Kasumi-1 (cell line): ENCODE measurements around the gene BACH1.
"Not testable (repeated sequence)": the region's sequence is repeated elsewhere in the genome, so short reads cannot be mapped to it uniquely, and the experiment has no call there.

Experiments
- DNase-seq, 2 experiments: peaks; one replicate each; lab custom pipeline; 2025; lab: John Stamatoyannopoulos, UW

BACH1 gene

DNA sequence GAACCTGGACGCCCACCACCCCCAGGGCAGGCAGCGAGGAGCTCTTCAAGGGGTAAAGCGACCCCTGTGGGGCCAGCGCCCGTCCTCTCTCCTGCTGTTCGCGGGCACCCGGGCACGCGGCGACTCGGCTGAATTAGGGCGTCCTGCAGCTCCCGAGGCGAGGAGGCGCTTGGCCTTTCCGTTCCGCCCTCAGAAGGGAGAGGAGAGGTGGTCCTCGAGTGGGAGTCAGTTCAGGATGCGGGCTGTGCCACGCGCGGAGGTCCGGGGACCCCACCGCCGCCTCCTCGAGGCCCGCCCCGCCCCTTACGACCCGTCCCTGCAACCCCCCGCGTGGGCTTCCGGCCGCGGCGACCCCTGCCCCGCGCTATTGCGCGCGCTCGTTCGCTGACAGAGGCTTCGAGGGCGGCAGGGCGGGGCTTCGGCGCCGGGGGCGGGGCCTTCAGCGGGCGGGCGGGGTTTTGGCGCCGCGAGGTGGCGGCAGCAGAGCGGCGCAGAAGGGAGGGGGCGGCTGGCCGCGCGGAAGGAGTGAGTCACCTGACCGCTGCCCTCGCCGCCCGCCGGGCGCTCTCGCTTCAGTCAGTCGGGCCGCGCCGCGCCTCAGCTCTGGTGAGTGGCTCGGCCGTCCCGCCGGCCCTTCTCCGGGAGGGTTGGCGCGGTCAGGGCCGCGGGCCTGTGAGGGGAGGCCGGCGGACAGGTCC, at the start of gene BACH1:
Gene BACH1 (plus strand): TSS at position 575 of the 698 bp plus-strand sequence. CDS start 22,359 bp downstream, outside the sequence.
- DNase-seq: peak; percentile 82 to 86

DNA sequence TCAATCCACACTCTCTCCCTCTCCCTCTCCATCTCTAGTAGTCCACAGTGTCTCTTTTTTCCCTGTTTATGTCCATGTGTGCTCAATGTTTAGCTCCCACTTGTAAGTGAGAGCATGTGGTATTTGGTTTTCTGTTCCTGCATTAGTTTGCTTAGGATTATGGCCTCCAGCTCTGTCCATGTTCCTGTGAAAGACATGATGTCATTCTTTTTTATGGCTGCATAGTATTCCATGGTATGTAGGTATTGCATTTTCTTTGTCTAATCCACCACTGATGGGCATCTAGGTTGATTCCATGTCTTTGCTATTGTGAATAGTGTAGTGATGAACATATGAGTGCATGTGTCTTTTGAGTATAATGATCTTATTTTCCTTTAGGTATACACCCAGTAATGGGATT, 49.4 kb upstream of the BACH1 start:
- DNase-seq: not testable (repeated sequence)

DNA sequence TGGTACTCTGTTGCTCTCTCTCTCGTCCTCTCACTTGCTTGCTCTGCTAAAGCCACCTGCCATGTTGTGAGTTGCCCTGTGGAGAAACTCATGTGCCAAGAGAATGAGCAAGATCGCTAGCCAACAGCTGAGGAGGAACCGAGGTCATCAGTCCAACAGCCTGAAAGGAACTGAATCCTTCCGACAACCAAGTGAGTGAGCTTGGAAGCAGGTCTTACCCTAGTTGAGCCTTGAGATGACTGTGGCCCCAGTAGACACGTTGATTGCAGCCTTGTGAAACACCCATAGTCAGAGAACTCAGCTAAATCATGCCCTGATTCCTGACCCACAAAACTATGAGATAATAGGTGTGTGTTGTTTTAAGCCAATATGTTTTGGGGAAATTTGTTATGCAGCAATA, 48.1 kb upstream of the BACH1 start:
- no peak for DNase-seq

DNA sequence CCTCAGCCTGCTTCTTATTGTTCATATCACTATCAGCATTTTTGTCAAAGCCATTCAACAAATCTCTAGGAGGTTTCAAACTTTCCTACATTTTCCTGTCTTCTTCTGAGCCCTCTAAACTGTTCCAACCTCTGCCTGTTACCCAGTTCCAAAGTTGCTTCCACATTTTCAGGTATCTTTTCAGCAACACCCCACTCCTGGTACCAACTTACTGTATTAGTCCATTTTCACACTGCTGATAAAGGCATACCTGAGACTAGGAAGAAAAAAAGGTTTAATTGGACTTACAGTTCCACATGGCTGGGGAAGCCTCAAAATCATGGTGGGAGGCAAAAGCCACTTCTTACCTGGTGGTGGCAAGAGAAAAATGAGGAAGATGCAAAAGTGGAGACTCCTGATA, 44.9 kb upstream of the BACH1 start:
- not testable (repeated sequence) for DNase-seq

DNA sequence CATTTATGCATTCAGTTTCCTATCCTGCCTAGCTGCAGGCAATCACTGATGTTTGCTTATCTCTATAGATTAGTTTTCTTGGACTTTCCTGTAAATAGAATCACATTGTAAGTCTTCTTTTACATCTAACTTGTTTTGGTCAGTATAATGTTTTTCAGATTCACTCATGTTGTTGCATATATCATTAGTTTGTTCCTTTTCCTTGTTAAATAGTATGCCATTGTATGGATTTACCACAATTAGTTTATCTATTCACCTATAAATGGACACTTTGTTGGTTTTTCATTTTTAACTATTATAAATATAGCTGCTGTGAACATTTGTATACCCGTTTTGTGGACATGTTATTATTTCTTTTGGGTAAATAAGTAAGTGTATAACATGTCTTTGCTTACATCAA, 44.2 kb upstream of the BACH1 start:
- DNase-seq: no peak

DNA sequence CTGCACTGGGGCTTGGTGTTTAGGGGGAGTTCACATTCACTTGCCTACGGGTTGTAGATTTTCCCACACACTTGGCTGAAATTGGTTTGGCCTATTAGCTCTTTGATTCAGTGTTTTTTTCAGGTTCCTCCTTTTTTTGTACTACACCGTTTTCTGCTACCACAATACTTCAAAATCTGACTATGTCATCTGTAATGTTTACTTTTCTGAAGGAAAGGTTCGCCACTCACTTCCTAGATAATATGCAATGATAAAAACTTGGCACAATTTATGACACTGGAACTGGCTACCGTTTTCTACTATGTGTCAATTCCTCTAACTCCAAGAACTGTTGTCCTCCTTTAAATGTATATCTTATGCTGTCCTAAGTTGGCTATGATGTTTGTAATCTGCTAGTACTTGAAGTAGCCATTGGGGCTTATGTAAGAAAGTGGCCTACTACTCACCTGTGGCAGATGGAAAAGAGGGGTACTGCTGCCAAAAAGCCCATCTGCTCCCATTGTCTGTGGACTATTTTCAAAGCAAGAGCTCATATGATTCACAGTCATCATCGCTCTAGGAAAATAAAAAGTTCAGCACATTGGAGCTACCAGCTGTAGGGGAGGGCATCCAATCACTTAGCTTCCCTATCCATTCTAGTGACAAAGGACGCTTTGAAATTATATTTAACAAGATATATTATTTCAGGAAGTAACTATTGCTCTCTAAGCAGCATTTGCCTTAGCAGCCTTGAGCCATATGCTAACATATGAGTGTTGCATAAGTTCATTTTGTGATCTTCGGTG, 42.4 kb upstream of the BACH1 start:
- DNase-seq: no peak

DNA sequence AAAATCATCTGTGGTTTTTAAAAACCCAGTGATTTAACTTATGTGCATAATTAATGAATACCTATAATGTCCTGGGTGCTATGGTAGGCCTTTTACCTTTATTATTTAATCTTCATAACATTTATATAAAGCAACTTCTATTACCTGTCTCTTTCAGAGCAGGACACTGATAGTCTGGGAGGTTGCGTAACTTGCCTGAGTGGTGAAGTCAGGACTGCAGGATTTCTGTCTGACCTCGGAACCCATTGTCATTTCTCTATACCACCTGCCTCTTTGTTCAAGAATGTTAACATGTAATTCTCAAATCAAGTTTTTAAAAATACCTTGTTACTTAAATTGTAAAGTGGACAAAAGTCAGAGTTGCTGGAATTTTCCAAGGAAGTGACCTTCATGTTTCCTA, 41.0 kb upstream of the BACH1 start:
- no peak for DNase-seq

DNA sequence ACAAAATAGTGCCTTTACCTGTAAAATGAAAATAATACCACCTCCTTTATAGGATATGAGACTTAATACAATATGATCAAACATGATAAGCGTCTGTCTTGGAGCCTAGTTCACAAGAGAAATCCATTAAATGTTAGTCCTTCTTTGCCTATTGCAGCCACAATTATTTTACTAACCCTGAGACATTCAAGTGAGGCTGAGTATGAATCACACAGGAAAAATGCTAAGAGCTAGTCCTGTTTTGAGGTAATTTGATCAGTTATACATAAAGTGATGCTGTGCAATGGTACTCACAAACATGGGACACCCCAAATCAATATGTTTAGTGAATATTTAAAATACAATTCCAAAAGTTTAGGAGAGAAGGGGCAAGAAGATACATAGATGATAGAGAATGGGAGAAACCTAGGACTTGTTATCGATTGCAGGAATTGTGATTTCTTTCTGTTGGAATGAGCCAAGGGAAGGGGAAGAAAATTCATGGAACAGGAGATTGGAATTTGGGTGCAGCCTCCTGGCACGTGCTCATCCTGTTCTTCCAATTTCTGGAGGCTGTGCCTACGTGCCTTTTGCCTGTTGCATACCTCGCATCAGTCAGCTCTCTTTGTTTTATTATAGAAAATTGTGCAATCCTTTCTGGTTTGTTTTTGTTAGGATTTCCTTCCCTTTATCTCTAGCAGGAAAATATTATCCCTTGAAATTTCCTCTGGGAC, 39.9 kb upstream of the BACH1 start:
- no peak for DNase-seq

DNA sequence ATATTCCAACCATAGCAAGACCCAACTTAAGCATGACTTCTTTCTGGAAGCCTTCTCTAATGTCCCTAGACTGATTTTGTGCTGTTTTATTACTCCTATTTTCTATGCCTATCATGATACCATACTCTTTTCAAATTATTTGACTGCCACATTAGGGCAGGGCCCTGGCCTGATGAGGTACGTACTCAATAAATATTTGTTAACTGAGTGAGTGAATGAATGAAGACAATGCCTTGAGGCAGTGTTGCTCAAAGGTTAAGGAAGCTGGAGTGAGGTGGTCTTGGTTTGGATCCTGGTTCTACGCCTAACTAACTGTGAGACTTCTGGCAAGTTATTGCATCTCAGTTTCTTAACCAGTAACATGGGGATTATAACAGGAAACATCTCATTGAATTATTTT, 38.3 kb upstream of the BACH1 start:
- no peak for DNase-seq

DNA sequence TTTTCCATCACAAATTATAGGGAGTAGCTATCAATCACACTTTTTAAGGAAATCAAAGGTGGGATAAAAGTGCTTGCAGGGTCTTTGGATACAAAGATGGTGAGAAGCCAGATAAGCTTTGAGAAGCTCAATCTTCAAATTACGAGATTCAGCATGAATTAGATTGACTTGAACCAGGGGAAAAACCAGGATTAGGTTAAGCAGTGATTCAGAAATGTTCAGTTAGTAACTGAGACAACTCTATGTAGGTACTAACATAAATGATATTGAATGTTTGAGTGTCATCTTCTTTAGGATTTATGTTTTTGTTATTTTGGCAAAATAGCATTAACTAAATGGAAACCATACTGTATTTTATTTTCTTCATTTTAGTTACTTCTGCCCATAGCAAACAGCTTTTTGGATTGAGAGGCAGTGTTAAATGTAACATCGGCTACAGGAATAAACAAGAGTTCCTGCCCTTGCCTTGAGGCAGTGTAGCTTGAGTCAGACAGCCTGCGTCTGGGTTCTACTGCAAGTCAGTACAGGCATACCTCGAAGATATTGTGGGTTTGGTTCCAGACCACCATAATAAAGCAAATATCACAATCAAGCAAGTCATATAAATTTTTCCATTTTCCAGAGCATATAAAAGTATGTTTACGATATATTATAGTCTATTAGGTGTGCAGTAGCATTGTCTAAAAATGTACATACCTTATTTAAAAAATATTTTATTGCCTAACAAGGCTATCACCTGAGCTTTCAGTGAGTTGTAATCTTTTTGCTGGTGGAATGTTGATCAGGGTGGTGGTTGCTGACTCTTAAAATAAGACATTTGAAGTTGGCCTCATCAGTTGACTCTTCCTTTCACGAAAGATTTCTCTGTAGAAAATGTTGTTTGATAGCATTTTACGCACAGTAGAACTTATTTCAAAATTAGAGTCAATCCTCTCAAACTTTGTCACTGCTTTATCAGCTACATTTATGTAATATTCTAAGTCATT, 36.9 kb upstream of the BACH1 start:
- DNase-seq: no peak

DNA sequence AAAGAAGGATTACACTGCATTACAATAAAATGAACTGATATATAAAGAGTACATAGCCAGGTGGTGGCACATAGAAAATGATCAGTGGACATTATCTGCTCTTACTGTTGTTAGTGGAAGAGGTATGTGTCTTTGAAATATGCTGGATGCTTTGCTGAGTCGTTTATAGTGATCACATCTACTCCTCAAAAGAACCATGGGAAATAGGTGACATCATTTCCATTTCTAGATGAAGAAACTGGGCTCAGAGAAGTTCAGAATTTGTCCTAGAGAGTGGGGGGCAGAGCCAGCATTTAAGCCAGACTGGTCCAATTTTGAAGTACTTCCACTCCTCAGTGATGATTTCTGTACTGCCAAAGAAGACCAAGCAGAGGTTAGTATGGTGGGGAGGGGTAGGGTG, 34.0 kb upstream of the BACH1 start:
- DNase-seq: no peak

DNA sequence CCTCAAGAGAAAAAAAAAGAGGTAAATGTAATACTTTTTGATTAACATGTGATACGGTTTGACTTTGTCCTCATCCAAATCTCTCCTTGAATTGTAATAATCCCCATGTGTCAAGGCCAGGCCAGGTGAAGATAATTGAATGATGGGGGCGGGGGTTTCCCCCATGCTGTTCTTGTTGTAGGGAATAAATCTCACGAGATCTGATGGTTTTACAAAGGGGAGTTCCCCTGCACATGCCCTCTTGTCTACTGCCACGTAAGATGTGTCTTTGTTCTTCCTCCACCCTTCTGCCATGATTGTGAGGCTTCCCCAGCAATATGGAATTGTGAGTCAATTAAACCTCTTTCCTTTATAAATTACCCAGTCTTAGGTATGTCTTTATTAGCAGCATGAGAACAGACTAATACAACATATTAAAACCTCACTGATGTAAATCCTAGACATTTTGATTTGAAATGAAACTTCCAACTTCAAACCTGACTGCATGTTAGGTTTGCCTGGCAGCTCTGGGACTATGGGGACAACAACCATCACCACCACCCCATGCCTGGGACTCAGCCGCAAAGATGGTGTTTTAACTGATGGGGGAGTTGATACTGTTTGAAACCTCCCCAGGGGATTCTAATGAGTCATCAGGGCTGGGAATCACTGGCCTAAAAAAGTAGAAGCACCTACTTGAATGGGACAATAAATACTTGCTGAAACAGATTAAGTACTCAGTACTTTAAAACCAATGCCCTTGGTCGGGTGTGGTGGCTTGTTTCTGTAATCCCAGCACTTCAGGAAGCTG, 32.8 kb upstream of the BACH1 start:
- DNase-seq: no peak

DNA sequence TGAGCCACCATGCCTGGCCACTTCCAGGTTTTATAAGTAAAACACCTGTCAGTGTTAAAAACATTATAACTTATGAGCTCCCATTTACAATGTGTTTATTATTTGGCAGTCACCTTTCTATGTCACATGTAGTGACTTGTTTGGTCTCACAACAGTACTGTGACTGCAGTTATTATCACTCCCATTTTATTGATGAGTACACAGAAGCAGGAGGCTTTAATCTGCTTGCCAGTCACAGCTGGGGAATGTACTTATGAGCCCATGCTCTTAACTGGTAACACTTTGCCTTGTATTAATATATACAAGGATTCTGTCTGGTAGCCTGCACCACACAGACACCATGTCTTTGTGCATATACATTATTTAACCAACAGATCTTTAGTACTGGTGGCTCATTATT, 31.1 kb upstream of the BACH1 start:
- no peak for DNase-seq

DNA sequence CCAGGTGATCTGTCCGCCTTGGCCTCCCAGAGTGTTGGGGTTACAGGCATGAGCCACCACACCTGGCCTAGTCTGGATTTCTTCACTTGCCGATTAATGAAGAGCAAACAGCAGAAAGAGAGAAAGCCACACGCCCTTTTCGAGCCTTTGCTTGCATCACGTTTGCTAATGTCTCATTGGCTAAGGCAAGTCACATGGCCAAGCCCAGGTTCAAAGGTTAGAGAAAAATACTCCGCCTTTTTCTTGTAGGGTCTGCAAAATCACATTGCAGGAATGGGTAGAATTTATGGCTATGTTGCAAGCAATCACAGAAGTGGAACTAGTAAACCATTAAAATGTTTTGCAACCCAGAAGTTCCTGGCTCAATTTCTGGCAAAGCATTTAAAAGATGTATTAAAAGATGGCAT, 26.8 kb upstream of the BACH1 start:
- DNase-seq: no peak

DNA sequence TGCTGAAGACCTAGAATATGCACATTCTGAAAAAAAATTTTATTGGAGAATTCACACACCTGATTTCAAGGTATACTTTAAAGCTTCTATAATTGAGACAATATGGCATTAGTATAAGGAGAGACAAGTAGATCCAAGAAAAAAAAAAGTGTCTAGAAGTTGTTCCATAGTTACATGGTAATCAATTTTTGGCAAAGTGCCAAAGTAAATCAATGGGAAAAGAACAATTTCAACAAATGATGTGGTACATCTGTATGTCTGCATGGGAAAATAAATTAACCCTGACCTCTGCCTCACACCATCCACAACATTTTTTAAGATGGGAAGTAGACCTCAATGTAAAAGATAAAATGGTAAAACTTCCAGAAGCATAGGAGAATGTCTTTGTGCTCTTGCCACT, 21.3 kb upstream of the BACH1 start:
- no peak for DNase-seq

DNA sequence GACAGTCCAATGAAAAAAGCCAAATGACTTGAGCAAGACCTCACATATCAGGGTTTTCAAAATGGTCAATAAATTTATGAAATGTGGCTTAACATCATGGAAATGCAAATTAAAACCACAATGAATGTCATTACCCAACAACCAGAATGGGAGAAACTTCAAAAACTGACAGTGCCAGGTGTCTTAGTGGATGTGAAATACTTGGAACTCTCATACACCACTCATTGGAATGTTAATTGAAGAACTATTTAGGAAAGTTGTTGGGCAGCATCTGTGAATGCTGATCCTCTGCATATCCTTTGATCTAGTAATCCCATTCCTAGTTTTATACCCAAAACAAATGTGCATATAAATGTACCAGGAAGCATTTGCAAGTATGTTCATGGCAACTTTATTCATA, 19.2 kb upstream of the BACH1 start:
- DNase-seq: no peak

DNA sequence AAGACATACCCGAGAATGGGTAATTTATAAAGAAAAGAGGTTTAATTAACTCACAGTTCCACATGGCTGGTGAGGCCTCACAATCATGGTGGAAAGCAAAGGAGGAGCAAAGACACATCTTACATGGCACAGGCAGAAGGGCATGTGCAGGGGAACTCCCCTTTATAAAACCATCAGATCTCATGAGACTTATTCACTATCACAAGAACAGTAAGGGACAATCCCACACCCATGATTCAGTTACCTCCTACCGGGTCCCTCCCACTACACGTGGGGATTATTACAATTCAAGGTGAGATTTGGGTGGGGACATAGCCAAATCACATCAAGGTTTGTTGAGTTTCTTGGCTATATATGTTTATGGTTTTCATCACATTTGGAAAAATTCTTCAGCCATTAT, 16.9 kb upstream of the BACH1 start:
- DNase-seq: not testable (repeated sequence)

DNA sequence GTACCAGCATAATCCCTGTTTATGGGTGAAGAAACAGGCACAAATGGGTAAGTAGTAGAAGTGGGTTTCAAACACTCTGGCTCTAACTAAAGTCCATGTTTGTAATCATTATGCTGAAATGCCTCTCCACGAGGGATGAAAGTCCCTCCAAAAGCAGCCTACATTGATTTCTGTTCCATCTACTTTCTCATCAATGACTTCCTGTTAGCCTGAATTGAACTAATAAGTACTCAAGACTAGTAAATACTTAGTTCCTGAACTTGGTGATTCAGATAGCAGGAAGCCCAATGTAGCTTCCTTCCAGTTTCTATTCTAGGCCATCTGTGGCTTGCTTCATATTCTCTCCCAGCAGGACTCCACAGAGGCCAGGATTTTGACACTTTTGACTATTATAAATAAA, 11.3 kb upstream of the BACH1 start:
- peak; percentile 63 to 72 for DNase-seq

DNA sequence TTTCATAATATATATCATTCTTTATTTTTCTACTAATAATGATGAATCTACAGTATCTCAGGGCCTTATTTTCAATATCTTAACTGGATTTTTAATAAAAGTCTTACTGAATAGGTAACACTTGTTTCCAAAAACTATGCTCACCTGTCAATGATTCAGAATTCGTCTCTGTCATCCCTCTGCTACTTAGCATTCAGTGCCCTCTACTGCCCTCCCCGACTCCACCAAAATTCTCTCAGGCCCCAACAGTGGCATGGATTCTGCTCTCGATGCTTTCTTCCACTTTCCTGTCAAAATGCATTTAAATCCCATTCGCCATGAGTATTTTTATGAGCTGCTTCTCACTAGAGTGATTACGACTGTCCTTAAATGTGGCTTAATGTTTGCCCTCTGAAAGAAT, 10.5 kb upstream of the BACH1 start:
- no peak for DNase-seq

DNA sequence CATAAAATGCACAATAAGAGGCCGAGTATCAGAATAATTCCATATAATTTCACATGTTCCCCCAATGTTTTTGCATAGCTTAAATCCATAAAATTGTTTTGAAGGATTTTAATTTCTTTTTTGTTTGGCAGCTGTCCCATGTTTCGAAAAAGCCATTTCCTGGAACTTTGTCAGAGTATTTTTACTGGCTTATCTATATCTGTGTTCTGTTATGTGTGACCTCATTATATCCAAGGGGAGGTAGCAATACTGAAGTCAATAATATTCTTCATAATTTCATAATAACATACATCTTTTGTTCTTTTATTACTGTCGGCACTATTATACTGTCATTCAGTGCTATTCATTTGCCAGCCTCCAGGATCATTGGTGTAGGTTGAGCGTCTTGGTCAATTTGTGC, 9.4 kb upstream of the BACH1 start:
- DNase-seq: no peak

DNA sequence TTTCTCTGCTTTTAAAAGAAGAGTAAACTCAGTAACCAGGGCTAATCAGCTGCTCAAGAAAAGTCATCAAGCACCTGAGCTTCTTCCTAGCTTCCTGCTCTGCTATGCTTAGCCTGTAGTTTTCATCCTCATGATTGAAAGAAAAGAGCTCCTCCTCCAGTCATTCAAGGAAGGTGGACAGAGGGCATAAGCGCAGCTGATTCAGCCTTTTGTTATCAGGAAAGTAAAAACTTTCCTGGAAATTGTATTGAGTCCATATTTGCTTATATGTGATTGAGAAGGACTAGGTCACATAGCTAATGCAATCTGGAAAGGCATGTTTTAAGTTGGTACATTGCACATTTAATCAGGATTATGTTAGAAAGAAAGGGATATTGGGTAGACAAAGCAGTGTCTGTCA, 8.5 kb upstream of the BACH1 start:
- no peak for DNase-seq
